CD4-positive, alpha-beta T cell treated with Interleukin-10 for 1 hour (primary cell): ENCODE data around the gene KRT77.

Experiments used
- DNase-seq: peaks from one replicate; pipeline ENCODE4 v3.0.0-alpha.2; 2020

Gene KRT77

GRCh38 chr12:52691076-52691840, 12.1 kb downstream of the KRT77 start:
- peak; percentile 53 for DNase-seq

- no peak for DNase-seq
These were observed 12.8 kb downstream of the KRT77 start for GRCh38 chr12:52690351-52691075.

- DNase-seq: no peak
These were observed 13.4 kb downstream of the KRT77 start for GRCh38 chr12:52689936-52690335.

- no peak for DNase-seq
These were observed 14.1 kb downstream of the KRT77 start for GRCh38 chr12:52689239-52689638.

- DNase-seq: no peak
These were observed 14.8 kb downstream of the KRT77 start for GRCh38 chr12:52688481-52688880.

GRCh38 chr12:52687497-52688385, 15.6 kb downstream of the KRT77 start:
- DNase-seq: no peak

- no peak for DNase-seq
These were observed 16.4 kb downstream of the KRT77 start for GRCh38 chr12:52686756-52687487.

- no peak for DNase-seq
These were observed 17.3 kb downstream of the KRT77 start for GRCh38 chr12:52686063-52686462.

- no peak for DNase-seq
These were observed 17.9 kb downstream of the KRT77 start for GRCh38 chr12:52685406-52685890.

- DNase-seq: no peak
These were observed 18.9 kb downstream of the KRT77 start for GRCh38 chr12:52684431-52684830.

GRCh38 chr12:52683575-52684300, 19.6 kb downstream of the KRT77 start:
- no peak for DNase-seq

GRCh38 chr12:52682938-52683574, 20.3 kb downstream of the KRT77 start:
- no peak for DNase-seq

GRCh38 chr12:52682381-52682660, 21.0 kb downstream of the KRT77 start:
- no peak for DNase-seq

- peak; percentile 26 for DNase-seq
These were observed 21.6 kb downstream of the KRT77 start for GRCh38 chr12:52681526-52682380.

- no peak for DNase-seq
These were observed 23.0 kb downstream of the KRT77 start, which contains the start of gene KRT1 for GRCh38 chr12:52680363-52680762. KRT1 (minus strand) TSS chr12:52680407; CDS start chr12:52680348, 59 bp downstream.

GRCh38 chr12:52679875-52680274, 23.4 kb downstream of the KRT77 start:
- DNase-seq: no peak

GRCh38 chr12:52677671-52678070, 25.7 kb downstream of the KRT77 start:
- no peak for DNase-seq

GRCh38 chr12:52677126-52677525, 26.2 kb downstream of the KRT77 start:
- no peak for DNase-seq

GRCh38 chr12:52676163-52676562, 27.2 kb downstream of the KRT77 start:
- DNase-seq: no peak

- no peak for DNase-seq
These were observed 28.0 kb downstream of the KRT77 start for GRCh38 chr12:52675301-52675701.

- no peak for DNase-seq
These were observed 28.9 kb downstream of the KRT77 start for GRCh38 chr12:52674433-52674775.
